ENCODE results near the gene ANO4. TPM values are rescaled to one million over a fixed set of nuclear protein-coding genes. Genes with fewer than 3 reads are reported as not detected.

The ANO4 gene
- not detected in 2 replicates for total RNA-seq

- no peak for DNase-seq (ENCODE audit: low spot score)
- H3K4me1 Mint-ChIP-seq (ENCODE audit: low read depth) = no peaks in the 10 kb centered on the region
- no peaks in the 10 kb centered on the region for H3K9me3 Mint-ChIP-seq
- peaks cover 14% of the 10 kb centered on the region for H3K27me3 Mint-ChIP-seq (ENCODE audit: low read depth)
- H3K4me3 Mint-ChIP-seq (ENCODE audit: low read depth) = no peak within 1 kb of the TSS
- intact Hi-C loops (cut with micrococcal nuclease) = no loop called here
- H3K36me3 Mint-ChIP-seq (ENCODE audit: low read depth) = no peaks in the 10 kb centered on the region
- no peak within 1 kb of the TSS for H3K27ac Mint-ChIP-seq
Observed at GRCh38 chr12:100794441-100795173, at the start of gene ANO4. Gene ANO4, plus strand, starts transcription at chr12:100794776. Its CDS starts 107,010 bp downstream, at chr12:100901786.

DNA sequence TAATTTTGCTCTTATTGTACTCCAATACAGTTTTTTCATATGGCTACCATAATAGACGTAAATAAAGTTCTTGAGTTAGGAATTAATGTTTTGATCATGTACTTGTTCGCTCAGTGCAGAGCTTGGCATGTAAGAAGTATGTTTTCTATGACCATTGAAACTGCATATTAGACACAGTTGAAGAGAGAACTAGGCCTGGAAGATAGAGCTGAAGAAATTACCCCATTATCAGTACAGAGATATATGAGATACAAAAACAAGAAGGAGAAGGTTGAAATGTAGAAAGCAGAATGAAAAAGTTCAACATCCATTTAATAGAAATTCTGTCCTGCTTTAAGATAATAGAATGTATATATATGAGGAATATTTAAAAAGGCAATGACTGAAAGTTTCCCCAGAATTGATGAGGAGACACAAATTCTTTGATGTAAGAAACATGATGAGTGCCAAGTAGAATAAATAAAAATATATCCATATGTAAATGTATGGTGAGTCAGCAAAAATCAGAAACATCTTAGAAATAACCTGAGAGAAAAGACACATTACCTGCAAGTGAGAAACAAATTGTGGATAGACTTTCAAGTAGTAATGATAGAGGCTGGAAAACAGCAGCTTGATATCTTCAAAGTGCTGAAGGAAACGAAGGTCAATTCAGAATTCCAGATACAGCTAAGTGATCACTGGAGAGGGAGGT, 49.1 kb upstream of the ANO4 start:
- intact Hi-C loops (cut with micrococcal nuclease) = no loop called here
- H3K27me3 Mint-ChIP-seq (ENCODE audit: low read depth) = no peaks in the 10 kb centered on the region
- H3K4me3 Mint-ChIP-seq (ENCODE audit: low read depth) = no peak overlapping the region
- no peaks in the 10 kb centered on the region for H3K36me3 Mint-ChIP-seq (ENCODE audit: low read depth)
- H3K9me3 Mint-ChIP-seq = no peaks in the 10 kb centered on the region
- no peaks in the 10 kb centered on the region for H3K4me1 Mint-ChIP-seq (ENCODE audit: low read depth)
- no peak for DNase-seq (ENCODE audit: low spot score)
- no peak overlapping the region for H3K27ac Mint-ChIP-seq

- no peaks in the 10 kb centered on the region for H3K36me3 Mint-ChIP-seq (ENCODE audit: low read depth)
- intact Hi-C loops (cut with micrococcal nuclease) = no loop called here
- H3K4me3 Mint-ChIP-seq (ENCODE audit: low read depth) = no peak overlapping the region
- no peaks in the 10 kb centered on the region for H3K4me1 Mint-ChIP-seq (ENCODE audit: low read depth)
- no peaks in the 10 kb centered on the region for H3K9me3 Mint-ChIP-seq
- no peak for DNase-seq (ENCODE audit: low spot score)
- H3K27me3 Mint-ChIP-seq (ENCODE audit: low read depth) = no peaks in the 10 kb centered on the region
- no peak overlapping the region for H3K27ac Mint-ChIP-seq
Observed at GRCh38 chr12:100752841-100753240, 41.7 kb upstream of the ANO4 start.

GRCh38 chr12:100753837-100754236, 40.7 kb upstream of the ANO4 start:
- Mint-ChIP-seq H3K9me3 (no peaks in the 10 kb centered on the region), H3K4me3 (ENCODE audit: low read depth) (no peak overlapping the region)
- intact Hi-C loops (cut with micrococcal nuclease) = no loop called here

DNA sequence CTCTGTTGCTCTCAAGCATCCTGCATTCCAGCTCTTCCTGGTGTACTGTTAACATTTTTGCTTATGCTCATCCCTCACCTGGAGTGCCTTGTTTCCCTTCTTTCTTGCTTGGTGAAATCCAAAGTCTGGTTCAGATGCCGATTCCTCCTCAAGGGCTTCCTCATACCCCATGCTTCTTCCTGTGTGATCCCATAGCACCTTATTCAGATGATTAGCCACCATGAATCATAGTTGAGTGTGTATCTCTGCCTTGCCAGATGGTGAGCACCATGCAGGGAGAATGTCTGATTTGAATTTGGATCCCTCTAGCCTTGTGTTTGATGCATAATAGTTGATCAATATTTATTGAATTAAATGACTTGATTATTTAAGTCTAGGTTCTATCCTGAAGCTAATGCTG, 39.4 kb upstream of the ANO4 start:
- H3K36me3 Mint-ChIP-seq (ENCODE audit: low read depth) = no peaks in the 10 kb centered on the region
- H3K4me3 Mint-ChIP-seq (ENCODE audit: low read depth) = no peak overlapping the region
- no peak overlapping the region for H3K27ac Mint-ChIP-seq
- no peaks in the 10 kb centered on the region for H3K9me3 Mint-ChIP-seq
- intact Hi-C loops (cut with micrococcal nuclease) = no loop called here
- DNase-seq (ENCODE audit: low spot score) = no peak
- H3K27me3 Mint-ChIP-seq (ENCODE audit: low read depth) = no peaks in the 10 kb centered on the region
- H3K4me1 Mint-ChIP-seq (ENCODE audit: low read depth) = no peaks in the 10 kb centered on the region

More at GRCh38 chr12:100753837-100754236, 40.7 kb upstream of the ANO4 start:
- H3K36me3 Mint-ChIP-seq (ENCODE audit: low read depth) = no peaks in the 10 kb centered on the region
- no peaks in the 10 kb centered on the region for H3K27me3 Mint-ChIP-seq (ENCODE audit: low read depth)
- no peak overlapping the region for H3K27ac Mint-ChIP-seq
- DNase-seq (ENCODE audit: low spot score) = no peak
- no peaks in the 10 kb centered on the region for H3K4me1 Mint-ChIP-seq (ENCODE audit: low read depth)

DNA sequence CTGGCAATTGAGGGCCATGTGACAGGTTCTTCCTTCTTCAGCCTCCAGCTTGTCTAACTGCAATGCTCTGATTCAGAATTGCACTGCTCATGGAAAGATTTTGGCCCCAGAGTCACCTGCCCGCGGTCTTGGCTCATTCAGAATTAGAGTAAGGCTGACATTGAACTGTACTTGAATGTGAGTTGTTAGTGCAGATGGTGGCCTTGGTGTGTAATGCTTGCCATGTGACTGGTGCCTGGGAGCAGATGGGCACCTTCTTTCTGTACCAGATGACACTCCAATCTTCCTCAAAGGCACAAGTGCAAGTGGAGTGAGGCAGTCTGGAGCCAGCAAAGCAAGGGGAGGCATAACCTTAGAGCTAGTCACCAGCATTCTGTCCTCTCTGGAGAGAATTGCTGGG, 36.5 kb upstream of the ANO4 start:
- Mint-ChIP-seq H3K27ac (no peak overlapping the region), H3K36me3 (ENCODE audit: low read depth) (no peaks in the 10 kb centered on the region), H3K27me3 (ENCODE audit: low read depth) (no peaks in the 10 kb centered on the region), H3K4me1 (ENCODE audit: low read depth) (no peaks in the 10 kb centered on the region), H3K4me3 (ENCODE audit: low read depth) (no peak overlapping the region), H3K9me3 (no peaks in the 10 kb centered on the region)
- intact Hi-C loops (cut with micrococcal nuclease) = no loop called here
- no peak for DNase-seq (ENCODE audit: low spot score)

GRCh38 chr12:100767371-100767770, 27.2 kb upstream of the ANO4 start:
- no peak for DNase-seq (ENCODE audit: low spot score)
- H3K36me3 Mint-ChIP-seq (ENCODE audit: low read depth) = no peaks in the 10 kb centered on the region
- no peak overlapping the region for H3K27ac Mint-ChIP-seq
- H3K9me3 Mint-ChIP-seq = no peaks in the 10 kb centered on the region
- H3K27me3 Mint-ChIP-seq (ENCODE audit: low read depth) = no peaks in the 10 kb centered on the region
- H3K4me3 Mint-ChIP-seq (ENCODE audit: low read depth) = no peak overlapping the region
- no peaks in the 10 kb centered on the region for H3K4me1 Mint-ChIP-seq (ENCODE audit: low read depth)
- intact Hi-C loops (cut with micrococcal nuclease) = no loop called here

DNA sequence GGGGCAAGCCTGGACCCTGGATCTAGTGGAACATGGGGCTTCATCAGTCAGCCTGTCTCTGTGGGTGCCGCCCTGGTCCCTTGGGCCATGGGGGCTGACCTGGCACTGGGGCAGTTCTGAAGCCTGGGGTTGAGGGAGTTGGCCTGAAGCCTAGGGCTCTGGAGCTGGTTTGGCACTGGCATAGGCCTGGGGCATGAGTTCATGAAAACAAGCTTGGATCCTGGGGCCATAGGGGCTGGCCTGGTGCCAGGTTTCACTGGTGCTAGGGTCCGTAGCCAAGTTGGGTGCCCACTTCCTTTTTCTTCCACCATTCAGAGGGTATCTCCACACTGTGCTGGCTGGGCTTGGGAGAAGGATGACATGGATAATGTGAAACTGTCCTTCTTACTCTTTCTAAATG, 26.6 kb upstream of the ANO4 start:
- no peak for DNase-seq (ENCODE audit: low spot score)
- H3K4me1 Mint-ChIP-seq (ENCODE audit: low read depth) = no peaks in the 10 kb centered on the region
- no peaks in the 10 kb centered on the region for H3K27me3 Mint-ChIP-seq (ENCODE audit: low read depth)
- H3K4me3 Mint-ChIP-seq (ENCODE audit: low read depth) = no peak overlapping the region
- H3K36me3 Mint-ChIP-seq (ENCODE audit: low read depth) = no peaks in the 10 kb centered on the region
- intact Hi-C loops (cut with micrococcal nuclease) = no loop called here
- no peak overlapping the region for H3K27ac Mint-ChIP-seq
- H3K9me3 Mint-ChIP-seq = no peaks in the 10 kb centered on the region

DNA sequence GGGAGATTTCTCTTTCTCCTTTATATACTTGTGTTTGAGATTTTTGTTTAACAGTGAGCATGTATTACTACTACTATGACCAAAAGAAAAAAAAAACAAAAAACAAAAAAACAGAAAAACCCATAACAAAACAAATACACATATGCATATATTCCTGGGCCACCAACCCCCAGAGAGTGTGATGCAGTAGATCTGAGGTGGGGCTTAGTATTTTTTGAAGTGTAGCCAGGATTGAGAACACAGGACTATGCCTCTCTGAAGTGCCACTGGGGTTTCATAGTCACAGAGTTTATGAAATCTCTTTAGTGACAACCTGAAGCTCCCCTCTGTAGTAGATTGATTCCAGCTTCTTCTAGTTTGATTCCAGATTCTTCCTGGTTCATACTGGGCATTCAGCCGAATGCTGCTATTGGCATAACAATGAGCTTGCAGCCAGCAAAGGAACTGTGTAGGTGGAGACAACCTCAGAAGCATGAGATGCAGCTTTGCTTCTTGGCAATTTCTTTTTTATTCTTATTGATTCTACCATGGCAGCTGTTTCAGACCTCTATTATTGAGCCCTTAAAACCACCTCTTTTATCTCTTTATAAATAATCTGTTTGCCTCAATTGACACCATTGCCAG, 15.5 kb upstream of the ANO4 start:
- Mint-ChIP-seq H3K36me3 (ENCODE audit: low read depth) (no peaks in the 10 kb centered on the region), H3K27ac (no peak overlapping the region), H3K27me3 (ENCODE audit: low read depth) (no peaks in the 10 kb centered on the region), H3K9me3 (no peaks in the 10 kb centered on the region), H3K4me3 (ENCODE audit: low read depth) (no peak overlapping the region), H3K4me1 (ENCODE audit: low read depth) (no peaks in the 10 kb centered on the region)
- DNase-seq (ENCODE audit: low spot score) = no peak
- intact Hi-C loops (cut with micrococcal nuclease) = no loop called here

DNA sequence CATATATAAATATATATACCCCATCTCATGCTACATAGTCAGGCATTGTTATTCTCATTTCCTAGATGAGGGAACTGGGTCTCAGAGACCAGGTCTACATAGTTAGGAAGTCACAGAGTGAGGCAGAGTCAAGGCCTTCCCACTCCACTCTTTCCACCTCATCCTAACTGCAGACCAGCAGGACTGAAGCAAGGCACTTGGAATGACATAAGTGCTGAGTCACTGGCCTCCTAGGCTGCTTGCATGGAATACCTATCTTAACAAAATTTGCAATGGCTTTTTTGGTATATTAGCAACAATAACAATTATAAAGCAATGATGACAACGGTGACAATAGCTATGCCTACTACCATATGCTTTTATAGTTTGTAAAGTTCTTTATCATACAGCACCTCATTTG, 5.4 kb upstream of the ANO4 start:
- intact Hi-C loops (cut with micrococcal nuclease) = no loop called here
- Mint-ChIP-seq H3K27ac (no peak overlapping the region), H3K36me3 (ENCODE audit: low read depth) (no peaks in the 10 kb centered on the region), H3K4me3 (ENCODE audit: low read depth) (no peak overlapping the region), H3K9me3 (no peaks in the 10 kb centered on the region), H3K27me3 (ENCODE audit: low read depth) (peaks cover under 1% of the 10 kb centered on the region), H3K4me1 (ENCODE audit: low read depth) (no peaks in the 10 kb centered on the region)
- no peak for DNase-seq (ENCODE audit: low spot score)

DNA sequence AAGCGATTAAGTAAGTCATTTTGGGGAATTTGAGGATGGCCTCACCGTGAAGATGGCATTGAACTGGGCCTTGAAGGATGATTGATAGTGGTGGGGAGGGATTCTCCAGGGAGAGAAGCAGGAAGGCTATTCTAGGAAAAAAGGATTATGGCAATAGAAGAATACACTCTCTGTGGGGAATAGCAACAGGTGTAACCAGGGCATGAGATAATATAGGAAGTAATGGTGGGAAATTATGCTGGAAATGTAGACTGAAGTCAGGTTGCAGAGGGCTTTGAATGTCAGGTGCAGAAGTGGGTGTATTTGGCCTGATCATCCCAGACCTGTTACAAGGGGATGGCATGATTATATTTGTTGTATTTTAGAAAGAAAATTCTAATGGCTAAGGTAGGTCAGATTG, 4.6 kb upstream of the ANO4 start:
- no peaks in the 10 kb centered on the region for H3K9me3 Mint-ChIP-seq
- no peak for DNase-seq (ENCODE audit: low spot score)
- H3K4me3 Mint-ChIP-seq (ENCODE audit: low read depth) = no peak overlapping the region
- H3K36me3 Mint-ChIP-seq (ENCODE audit: low read depth) = no peaks in the 10 kb centered on the region
- H3K27me3 Mint-ChIP-seq (ENCODE audit: low read depth) = peaks cover 9% of the 10 kb centered on the region
- no peaks in the 10 kb centered on the region for H3K4me1 Mint-ChIP-seq (ENCODE audit: low read depth)
- no peak overlapping the region for H3K27ac Mint-ChIP-seq
- intact Hi-C loops (cut with micrococcal nuclease) = no loop called here

DNA sequence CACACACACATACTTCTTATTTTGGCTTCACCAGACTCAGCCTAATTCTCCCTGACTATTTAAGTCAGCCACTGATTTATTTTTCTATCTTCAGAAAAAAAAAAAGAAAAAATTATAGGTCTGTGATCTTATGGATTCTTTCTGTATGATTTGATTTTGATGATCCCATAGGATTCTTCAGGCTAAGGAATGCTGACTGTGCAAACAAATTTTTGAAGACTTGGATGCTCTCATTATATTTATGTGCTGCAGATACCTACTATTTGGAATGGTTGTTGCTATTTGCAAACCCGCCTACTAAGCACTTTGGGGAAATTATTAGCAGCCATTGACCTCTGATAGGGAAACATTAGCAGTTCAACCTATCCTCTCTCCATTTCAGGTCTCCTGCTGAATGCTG, 4.0 kb upstream of the ANO4 start:
- Mint-ChIP-seq H3K4me3 (ENCODE audit: low read depth) (no peak overlapping the region), H3K27me3 (ENCODE audit: low read depth) (peaks cover 12% of the 10 kb centered on the region), H3K36me3 (ENCODE audit: low read depth) (no peaks in the 10 kb centered on the region), H3K4me1 (ENCODE audit: low read depth) (no peaks in the 10 kb centered on the region), H3K27ac (no peak overlapping the region), H3K9me3 (no peaks in the 10 kb centered on the region)
- intact Hi-C loops (cut with micrococcal nuclease) = no loop called here
- no peak for DNase-seq (ENCODE audit: low spot score)

DNA sequence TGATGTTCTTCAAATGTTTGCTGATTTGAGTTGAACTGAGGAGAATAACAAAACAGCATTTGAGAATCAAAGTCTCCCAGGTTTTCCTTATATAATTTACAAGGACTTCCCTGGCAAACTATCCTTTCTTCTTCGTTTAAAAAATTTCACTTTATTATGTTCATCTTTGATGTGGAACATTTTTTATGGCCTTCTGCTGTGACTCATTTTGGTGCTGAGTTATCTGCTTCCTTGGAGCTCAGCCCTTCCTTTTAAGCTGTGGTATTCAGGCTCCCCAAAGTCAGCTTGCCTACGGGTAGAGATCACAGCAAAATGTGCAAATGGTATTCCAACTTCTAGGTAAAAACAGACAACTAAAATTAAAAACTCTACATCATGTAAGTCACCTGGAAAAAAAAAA, 1.4 kb upstream of the ANO4 start:
- no peaks in the 10 kb centered on the region for H3K36me3 Mint-ChIP-seq (ENCODE audit: low read depth)
- H3K27ac Mint-ChIP-seq = no peak overlapping the region
- H3K4me3 Mint-ChIP-seq (ENCODE audit: low read depth) = no peak overlapping the region
- H3K9me3 Mint-ChIP-seq = no peaks in the 10 kb centered on the region
- H3K4me1 Mint-ChIP-seq (ENCODE audit: low read depth) = no peaks in the 10 kb centered on the region
- intact Hi-C loops (cut with micrococcal nuclease) = no loop called here
- DNase-seq (ENCODE audit: low spot score) = no peak
- H3K27me3 Mint-ChIP-seq (ENCODE audit: low read depth) = peaks cover 14% of the 10 kb centered on the region

Data from activated T-helper 2 cell treated with anti-CD3 and anti-CD28 coated beads, Interferon-gamma antibody, Interleukin-2, Interleukin-4, amounts not matched to agents 10 μg/mL and 5 μg/mL and 100 μg/mL, durations not matched to agents 14 hours and 24 hours and 36 hours (primary cell).